DOHH2 (cell line): ENCODE results near the gene UBE2Z.

ENCODE experiments used
- H3F3A ChIP-seq: fragments of 200-600 bp; sonication (generic), shearing (Covaris generic); 2 replicates; pipeline ENCODE4 v1.6.0; 2016; ENCODE audit warnings: antibody characterized with exemption, mild to moderate bottlenecking; ENCODE audit not compliant: control insufficient read depth, insufficient read depth
- H3K27ac ChIP-seq: fragments of 200-600 bp; sonication (generic); 2 replicates; pipeline ENCODE4 v1.5.1; 2014; ENCODE audit warnings: low read depth, mild to moderate bottlenecking, low read length, moderate library complexity
- H3K27me3 ChIP-seq: fragments of 200-600 bp; sonication (generic); 2 replicates; pipeline ENCODE4 v1.6.1; 2014; ENCODE audit warnings: mild to moderate bottlenecking, low read length, mixed read lengths; ENCODE audit not compliant: control insufficient read depth
- H3K36me3 ChIP-seq: fragments of 200-600 bp; sonication (generic); 2 replicates; pipeline ENCODE4 v1.6.1; 2014; ENCODE audit warnings: mild to moderate bottlenecking, low read length, moderate library complexity, mixed read lengths; ENCODE audit not compliant: control insufficient read depth
- H3K4me1 ChIP-seq: fragments of 200-600 bp; sonication (generic); 2 replicates; pipeline ENCODE4 v1.6.1; 2014; ENCODE audit warnings: mild to moderate bottlenecking, low read length, mixed read lengths; ENCODE audit not compliant: control insufficient read depth
- H3K4me2 ChIP-seq: fragments of 200-600 bp; sonication (generic); 2 replicates; pipeline ENCODE4 v1.6.0; 2014; ENCODE audit warnings: mild to moderate bottlenecking, low read length, moderate library complexity
- H3K4me3 ChIP-seq: fragments of 200-600 bp; sonication (generic); 2 replicates; pipeline ENCODE4 v1.5.1; 2014; ENCODE audit warnings: mild to moderate bottlenecking, low read length, mixed read lengths
- H3K79me2 ChIP-seq: fragments of 200-600 bp; sonication (generic); 2 replicates; pipeline ENCODE4 v1.6.1; 2014; ENCODE audit warnings: mild to moderate bottlenecking, low read length, mixed read lengths; ENCODE audit not compliant: control insufficient read depth
- H3K9me2 ChIP-seq: fragments of 200-600 bp; sonication (generic); replicated peaks from 2 replicates; pipeline ENCODE4 v1.6.1; 2014; ENCODE audit warnings: mild to moderate bottlenecking, low read length, mixed read lengths; ENCODE audit not compliant: control insufficient read depth
- H3K9me3 ChIP-seq: fragments of 200-600 bp; sonication (generic); 2 replicates; pipeline ENCODE4 v1.6.1; 2014; ENCODE audit warnings: antibody characterized with exemption, low read length, mixed read lengths; ENCODE audit not compliant: control insufficient read depth, insufficient read depth
- H4K20me1 ChIP-seq: fragments of 200-600 bp; sonication (generic); 2 replicates; pipeline ENCODE4 v1.6.0; 2014; ENCODE audit warnings: low read depth, mild to moderate bottlenecking, antibody characterized with exemption, low read length, moderate library complexity; ENCODE audit not compliant: control insufficient read depth, insufficient read depth
- EZH2phosphoT487 ChIP-seq: fragments of 200-600 bp; sonication (generic); IDR thresholded peaks from 2 replicates; pipeline ENCODE4 v1.6.1; 2017; ENCODE audit warnings: borderline replicate concordance, mild to moderate bottlenecking, antibody characterized with exemption, low read length, moderate library complexity, mixed read lengths
- TF ChIP-seq, protein P1 (sequence below): fragments of 200-600 bp; sonication (generic); IDR thresholded peaks from one replicate; pipeline ENCODE4 v1.5.1; 2014; ENCODE audit warnings: antibody characterized with exemption, mild to moderate bottlenecking, low read depth, low read length; ENCODE audit not compliant: poor library complexity, severe bottlenecking

The UBE2Z gene

DNA sequence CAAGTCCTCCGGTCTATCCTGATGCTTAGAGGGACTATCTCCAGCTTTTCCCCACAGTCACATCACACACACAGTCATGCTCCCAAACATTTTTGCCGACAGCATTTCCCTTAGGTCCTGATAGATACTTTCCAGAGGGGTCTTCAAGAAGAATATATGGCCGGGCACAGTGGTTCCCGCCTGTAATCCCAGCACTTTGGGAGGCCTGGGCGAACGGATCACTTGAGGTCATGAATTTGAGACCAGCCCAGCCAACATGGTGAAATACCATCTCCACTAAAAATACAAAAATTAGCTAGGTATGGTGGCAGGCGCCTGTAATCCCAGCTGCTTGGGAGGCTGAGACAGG, 64.5 kb downstream of the UBE2Z start:
- Histone ChIP-seq H3K27me3 (peaks cover 2% of the 10 kb centered on the region; the same call in 1 of the 2 replicates), H3K9me2 (no peaks in the 10 kb centered on the region), H3K9me3 (no peaks in the 10 kb centered on the region), H3K4me1 (no peaks in the 10 kb centered on the region), H3K4me2 (no peak overlapping the region), H3K27ac (no peak overlapping the region), H3K4me3 (no peak overlapping the region), H3K36me3 (no peaks in the 10 kb centered on the region), H3F3A (no peaks in the 10 kb centered on the region), H3K79me2 (no peaks in the 10 kb centered on the region), H4K20me1 (no peaks in the 10 kb centered on the region)
- TF ChIP-seq, protein P1, sequence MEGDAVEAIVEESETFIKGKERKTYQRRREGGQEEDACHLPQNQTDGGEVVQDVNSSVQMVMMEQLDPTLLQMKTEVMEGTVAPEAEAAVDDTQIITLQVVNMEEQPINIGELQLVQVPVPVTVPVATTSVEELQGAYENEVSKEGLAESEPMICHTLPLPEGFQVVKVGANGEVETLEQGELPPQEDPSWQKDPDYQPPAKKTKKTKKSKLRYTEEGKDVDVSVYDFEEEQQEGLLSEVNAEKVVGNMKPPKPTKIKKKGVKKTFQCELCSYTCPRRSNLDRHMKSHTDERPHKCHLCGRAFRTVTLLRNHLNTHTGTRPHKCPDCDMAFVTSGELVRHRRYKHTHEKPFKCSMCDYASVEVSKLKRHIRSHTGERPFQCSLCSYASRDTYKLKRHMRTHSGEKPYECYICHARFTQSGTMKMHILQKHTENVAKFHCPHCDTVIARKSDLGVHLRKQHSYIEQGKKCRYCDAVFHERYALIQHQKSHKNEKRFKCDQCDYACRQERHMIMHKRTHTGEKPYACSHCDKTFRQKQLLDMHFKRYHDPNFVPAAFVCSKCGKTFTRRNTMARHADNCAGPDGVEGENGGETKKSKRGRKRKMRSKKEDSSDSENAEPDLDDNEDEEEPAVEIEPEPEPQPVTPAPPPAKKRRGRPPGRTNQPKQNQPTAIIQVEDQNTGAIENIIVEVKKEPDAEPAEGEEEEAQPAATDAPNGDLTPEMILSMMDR: no peak
- no peak for TF ChIP-seq EZH2phosphoT487

DNA sequence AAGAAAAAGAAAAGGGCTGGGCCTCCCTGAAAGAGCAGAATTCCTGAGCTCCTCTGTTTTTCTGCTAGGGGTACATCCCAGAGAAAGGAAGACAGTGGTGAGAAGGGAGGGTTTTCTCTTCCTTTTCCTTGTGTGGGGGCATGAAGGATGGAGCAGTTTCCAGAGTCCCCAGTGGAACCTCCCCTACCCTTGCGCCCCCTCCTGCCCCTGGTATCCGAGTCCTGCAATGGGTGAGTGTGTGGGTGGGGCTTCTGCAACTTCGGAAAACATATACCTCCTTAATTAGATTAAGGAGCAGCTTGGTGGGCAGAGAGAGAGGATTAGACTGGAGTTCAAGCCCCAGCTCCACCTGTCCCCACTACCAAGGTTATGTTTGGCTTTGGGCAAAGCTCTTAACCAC, 65.6 kb downstream of the UBE2Z start:
- no peaks in the 10 kb centered on the region for H3K9me3 ChIP-seq
- no peaks in the 10 kb centered on the region for H3F3A ChIP-seq
- no peaks in the 10 kb centered on the region for H3K4me1 ChIP-seq
- H3K4me3 ChIP-seq: no peak overlapping the region
- H3K4me2 ChIP-seq: no peak overlapping the region
- H3K79me2 ChIP-seq: no peaks in the 10 kb centered on the region
- peaks cover 2% of the 10 kb centered on the region; the same call in 1 of the 2 replicates for H3K27me3 ChIP-seq
- H3K27ac ChIP-seq: no peak overlapping the region
- no peaks in the 10 kb centered on the region for H3K9me2 ChIP-seq
- H3K36me3 ChIP-seq: no peaks in the 10 kb centered on the region
- no peaks in the 10 kb centered on the region for H4K20me1 ChIP-seq
- TF ChIP-seq, protein P1: no peak
- no peak for TF ChIP-seq EZH2phosphoT487
